HEK293T (cell line): ENCODE data around the gene BLOC1S2.

ENCODE experiments used
- BHLHE40 ChIP-seq: fragments of 450-650 bp; IDR thresholded peaks from 2 replicates; pipeline ENCODE4 v1.6.1; 2016; ENCODE audit warnings: mild to moderate bottlenecking, moderate library complexity, borderline replicate concordance
- ELF4 ChIP-seq: fragments of 450-650 bp; IDR thresholded peaks from 2 replicates; pipeline ENCODE4 v1.6.1; 2017; ENCODE audit warnings: antibody characterized with exemption
- FOXA1 ChIP-seq: fragments of 450-650 bp; IDR thresholded peaks from 2 replicates; pipeline ENCODE4 v1.6.1; 2016; ENCODE audit warnings: mild to moderate bottlenecking
- FOXM1 ChIP-seq: fragments of 450-650 bp; IDR thresholded peaks from 2 replicates; pipeline ENCODE4 v1.6.1; 2017; ENCODE audit warnings: mild to moderate bottlenecking, borderline replicate concordance
- L3MBTL2 ChIP-seq: fragments of 450-650 bp; conservative IDR thresholded peaks from 2 replicates; pipeline ENCODE4 v1.6.1; 2016; ENCODE audit warnings: mild to moderate bottlenecking
- SP1 ChIP-seq: fragments of 450-650 bp; IDR thresholded peaks from 2 replicates; pipeline ENCODE4 v1.6.1; 2017
- SUZ12 ChIP-seq: fragments of 450-650 bp; IDR thresholded peaks from 2 replicates; pipeline ENCODE4 v1.6.1; 2016; ENCODE audit warnings: mild to moderate bottlenecking
- ZNF384 ChIP-seq: fragments of 450-650 bp; IDR thresholded peaks from 2 replicates; pipeline ENCODE4 v1.6.1; 2016
- TF ChIP-seq, protein P1 (sequence below): fragments of 450-650 bp; IDR thresholded peaks from 2 replicates; pipeline ENCODE4 v1.6.1; 2016

GRCh38 chr10:100288196-100288595 is 1.7 kb upstream of the BLOC1S2 start:
- TF ChIP-seq ZNF384 (no peak), SUZ12 (no peak), SP1 (no peak), FOXM1 (no peak), FOXA1 (no peak), ELF4 (no peak), BHLHE40 (no peak), L3MBTL2 (no peak)
- TF ChIP-seq, protein P1, sequence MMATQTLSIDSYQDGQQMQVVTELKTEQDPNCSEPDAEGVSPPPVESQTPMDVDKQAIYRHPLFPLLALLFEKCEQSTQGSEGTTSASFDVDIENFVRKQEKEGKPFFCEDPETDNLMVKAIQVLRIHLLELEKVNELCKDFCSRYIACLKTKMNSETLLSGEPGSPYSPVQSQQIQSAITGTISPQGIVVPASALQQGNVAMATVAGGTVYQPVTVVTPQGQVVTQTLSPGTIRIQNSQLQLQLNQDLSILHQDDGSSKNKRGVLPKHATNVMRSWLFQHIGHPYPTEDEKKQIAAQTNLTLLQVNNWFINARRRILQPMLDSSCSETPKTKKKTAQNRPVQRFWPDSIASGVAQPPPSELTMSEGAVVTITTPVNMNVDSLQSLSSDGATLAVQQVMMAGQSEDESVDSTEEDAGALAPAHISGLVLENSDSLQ, result no peak
